HepG2 (cell line): ENCODE data around the gene DDO. TPM values are rescaled to one million over a fixed set of nuclear protein-coding genes. Genes with fewer than 3 reads are reported as not detected.

Source experiments
- ATAC-seq: fragments of 200-7000 bp; cut with Tn5 transposase; 3 replicates; pipeline ENCODE4 v1.9.1; 2020; ENCODE audit warnings: mild to moderate bottlenecking, moderate library complexity
- BruUV-seq: library from RNA; stranded (reverse); fragments of 400-500 nt; replicated peaks from 2 replicates; lab custom pipeline; 2021; lab: Mats Ljungman, UMichigan
- CTCF ChIA-PET: fragments of 300-600 bp; formaldehyde crosslinking; extraction: SDS; loops from one replicate; lab custom pipeline; 2021; ENCODE audit warnings: low total read pairs, inconsistent platforms, low intra/inter-chr PET ratio; lab: Yijun Ruan, JAX
- POLR2A ChIA-PET: fragments of 350-600 bp; sonication (Branson Sonifier 250); formaldehyde crosslinking; loops from one replicate; lab custom pipeline; 2020; ENCODE audit warnings: antibody characterized with exemption, inconsistent platforms; lab: Yijun Ruan, JAX
- DNase-seq: peaks from one replicate; pipeline ENCODE4 v3.0.0-alpha.2; 2015; ENCODE audit warnings: low spot score
- FAIRE-seq: peaks from 3 replicates; lab custom pipeline; 2011; peaks lifted over from hg19 to GRCh38; lab: Jason Lieb, UNC
- H2AFZ ChIP-seq: one replicate; pipeline ENCODE4 v1.6.1; 2011; ENCODE audit warnings: low read length, inconsistent platforms
- H3K27ac ChIP-seq: fragments of 300-600 bp; 3 replicates; pipeline ENCODE4 v1.8.0; 2011; ENCODE audit warnings: mixed run types, mild to moderate bottlenecking, mixed read lengths, low read length, inconsistent platforms; ENCODE audit not compliant: insufficient read depth; ENCODE audit errors: extremely low read length
- H3K27me3 ChIP-seq, 2 experiments: fragments of 200-600 bp in 1 of 2; 2 replicates in 1 of 2; 3 replicates in 1 of 2; pipeline versions ENCODE4 v1.6.0 to v1.8.0; 2011; ENCODE audit warnings: low read length in 2 of 2, mild to moderate bottlenecking in 2 of 2, moderate library complexity in 2 of 2, inconsistent platforms in 1 of 2; ENCODE audit not compliant: insufficient read depth in 2 of 2, control insufficient read depth in 1 of 2
- H3K36me3 ChIP-seq, 2 experiments: fragments of 200-600 bp in 1 of 2; replicated peaks in 1 of 2; 2 replicates in 1 of 2; 3 replicates in 1 of 2; pipeline versions ENCODE4 v1.5.1 to v1.8.0; 2011; ENCODE audit warnings: low read length in 2 of 2, inconsistent platforms in 1 of 2; ENCODE audit not compliant: insufficient read depth in 2 of 2, control insufficient read depth in 1 of 2
- H3K4me1 ChIP-seq: 2 replicates; pipeline ENCODE4 v1.5.1; 2012; ENCODE audit warnings: low read length, inconsistent platforms; ENCODE audit not compliant: insufficient read depth
- H3K4me2 ChIP-seq: 2 replicates; pipeline ENCODE4 v1.6.0; 2011; ENCODE audit warnings: low read depth, low read length, inconsistent platforms
- H3K4me3 ChIP-seq, 3 experiments: fragments of 200-600 bp in 1 of 3; sonication (generic), shearing (Covaris generic) in 1 of 3; replicated peaks in 1 of 3; 2 replicates each; pipeline ENCODE4 v1.5.1; 2011 to 2016; ENCODE audit warnings: low read length in 3 of 3, inconsistent platforms in 2 of 3, low read depth in 2 of 3, mild to moderate bottlenecking in 2 of 3, control low read depth in 1 of 3, mixed read lengths in 1 of 3; ENCODE audit not compliant: insufficient read depth in 1 of 3
- H3K79me2 ChIP-seq: one replicate; pipeline ENCODE4 v1.6.1; 2011; ENCODE audit warnings: low read length, inconsistent platforms; ENCODE audit not compliant: insufficient read depth
- H3K9ac ChIP-seq: 2 replicates; pipeline ENCODE4 v1.6.0; 2011; ENCODE audit warnings: mild to moderate bottlenecking, low read depth, low read length, inconsistent platforms; ENCODE audit not compliant: insufficient read depth
- H3K9me3 ChIP-seq: 2 replicates; pipeline ENCODE4 v1.5.1; 2012; ENCODE audit warnings: mild to moderate bottlenecking, low read length
- H4K20me1 ChIP-seq: 2 replicates; pipeline ENCODE4 v1.6.0; 2011; ENCODE audit warnings: inconsistent platforms, mild to moderate bottlenecking, low read length, moderate library complexity; ENCODE audit not compliant: insufficient read depth
- FOXJ3 ChIP-seq: sonication (generic); formaldehyde crosslinking; IDR thresholded peaks from 2 replicates; pipeline ENCODE4 v1.4.0; 2020; ENCODE audit warnings: missing genetic modification reagents, mild to moderate bottlenecking, borderline replicate concordance
- GATA4 ChIP-seq: sonication (generic); IDR thresholded peaks from 2 replicates; pipeline ENCODE4 v1.6.1; 2016; ENCODE audit warnings: antibody characterized with exemption, low read depth, borderline replicate concordance
- HNF4G ChIP-seq, 2 experiments: sonication (generic) in 1 of 2; formaldehyde crosslinking in 1 of 2; IDR thresholded peaks; 2 replicates each; pipeline versions ENCODE4 v1.4.0 to v1.6.1; 2011 to 2020; ENCODE audit warnings: borderline replicate concordance in 2 of 2, low read depth in 2 of 2, mild to moderate bottlenecking in 2 of 2, low read length in 1 of 2, missing genetic modification reagents in 1 of 2, moderate library complexity in 1 of 2
- IKZF1 ChIP-seq: fragments of 450-650 bp; IDR thresholded peaks from 2 replicates; pipeline ENCODE4 v1.7.1; 2016
- NKX3-1 ChIP-seq: sonication (generic); formaldehyde crosslinking; IDR thresholded peaks from 2 replicates; pipeline ENCODE4 v1.5.0; 2020; ENCODE audit warnings: missing genetic modification reagents
- NR0B2 ChIP-seq: sonication (generic); formaldehyde crosslinking; IDR thresholded peaks from 2 replicates; pipeline ENCODE4 v1.4.0; 2020; ENCODE audit warnings: mild to moderate bottlenecking, missing genetic modification reagents
- SNRNP70 ChIP-seq: fragments of 200-400 bp; formaldehyde crosslinking; IDR thresholded peaks from 2 replicates; pipeline ENCODE4 v1.6.1; 2017; ENCODE audit warnings: mild to moderate bottlenecking, low read depth, low read length, moderate library complexity
- SRSF1 ChIP-seq: fragments of 200-400 bp; formaldehyde crosslinking; optimal IDR thresholded peaks from 2 replicates; pipeline ENCODE3; 2017; ENCODE audit warnings: mild to moderate bottlenecking, low read depth, low read length, moderate library complexity
- ZBTB46 ChIP-seq: sonication (generic); formaldehyde crosslinking; IDR thresholded peaks from 2 replicates; pipeline ENCODE4 v1.4.0; 2020; ENCODE audit warnings: mild to moderate bottlenecking, missing genetic modification reagents, borderline replicate concordance
- ZNF10 ChIP-seq: sonication (generic); formaldehyde crosslinking; IDR thresholded peaks from 2 replicates; pipeline ENCODE4 v1.4.0; 2020; ENCODE audit warnings: mild to moderate bottlenecking, low read depth, missing genetic modification reagents, borderline replicate concordance
- ZNF160 ChIP-seq: sonication (generic); formaldehyde crosslinking; IDR thresholded peaks from 2 replicates; pipeline ENCODE4 v1.8.0; 2022; ENCODE audit warnings: mild to moderate bottlenecking, inconsistent platforms, missing genetic modification reagents
- ZNF260 ChIP-seq: sonication (generic); formaldehyde crosslinking; IDR thresholded peaks from 2 replicates; pipeline ENCODE4 v1.4.0; 2020; ENCODE audit warnings: missing genetic modification reagents, low read depth, mild to moderate bottlenecking, borderline replicate concordance
- ZNF276 ChIP-seq: sonication (generic); formaldehyde crosslinking; IDR thresholded peaks from 2 replicates; pipeline ENCODE4 v1.4.0; 2020; ENCODE audit warnings: mild to moderate bottlenecking, low read depth, missing genetic modification reagents
- ZNF331 ChIP-seq: sonication (generic); formaldehyde crosslinking; IDR thresholded peaks from 2 replicates; pipeline ENCODE4 v1.4.0; 2020; ENCODE audit warnings: missing genetic modification reagents
- ZNF629 ChIP-seq: sonication (generic); formaldehyde crosslinking; conservative IDR thresholded peaks from 2 replicates; pipeline ENCODE4 v1.5.0; 2020; ENCODE audit warnings: missing genetic modification reagents
- ZNF816 ChIP-seq: sonication (generic); formaldehyde crosslinking; IDR thresholded peaks from 2 replicates; pipeline ENCODE4 v1.8.0; 2022; ENCODE audit warnings: missing genetic modification reagents, mild to moderate bottlenecking, borderline replicate concordance
- WGBS: methylation state at CpG from one replicate; pipeline ENCODE4 v1.1.6; 2017; ENCODE audit warnings: low lambda C conversion rate; 5-methylcytosine and 5-hydroxymethylcytosine counted together
- in situ Hi-C: cut with HindIII; loops from 2 replicates; pipeline ENCODE4 v1.10.0; 2017; ENCODE audit warnings: low pct_unique_long_range_greater_than_20kb; ENCODE audit not compliant: extremely low pct_ligation_motif_present
- intact Hi-C: fragments of 100-400 bp; cut with micrococcal nuclease; formaldehyde crosslinking; loops from one replicate; pipeline ENCODE4 v1.10.0; 2022; ENCODE audit not compliant: unreplicated experiment
- polyA plus RNA-seq, 8 experiments: library from polyadenylated mRNA; depleted of rRNA in 3 of 8; stranded (reverse) in 7 of 8; unstranded in 1 of 8; fragments of >200 nt; fragmentation: Illumina TruSeq in 4 of 8; extraction: Trizol in 4 of 8; gene quantifications; 2 replicates each; pipeline versions ENCODE4 v1.2.1 to v1.2.3, GENCODE V29; 2011 to 2016; ENCODE audit warnings: low read depth in 4 of 8, missing spikeins in 1 of 8, mixed read lengths in 1 of 8; ENCODE audit not compliant: insufficient read depth in 1 of 8
- total RNA-seq, 5 experiments: library from RNA; depleted of rRNA; stranded (reverse); fragments of >200 nt; fragmentation: Illumina TruSeq; extraction: Trizol; gene quantifications; 2 replicates each; pipeline ENCODE4 v1.2.3, GENCODE V29; 2016; ENCODE audit warnings: low read depth in 1 of 5
- TF ChIP-seq, protein P1 (sequence below): sonication (generic); formaldehyde crosslinking; IDR thresholded peaks from 2 replicates; pipeline ENCODE4 v1.5.0; 2020; ENCODE audit warnings: mild to moderate bottlenecking, missing genetic modification reagents
- TF ChIP-seq, protein P2 (sequence below): sonication (generic); formaldehyde crosslinking; IDR thresholded peaks from 2 replicates; pipeline ENCODE4 v1.4.0; 2020; ENCODE audit warnings: missing genetic modification reagents

DDO gene
- total and polyA plus RNA-seq, 2 of the 13 experiments (the other 11 are each of a cell fraction or from before 2014, with no cell fraction given), result 6.1 to 10.3 TPM

GRCh38 chr6:110392727-110393126, 22.6 kb downstream of the DDO start:
- no peak overlapping the region for H3K4me2 ChIP-seq
- DNase-seq (no peak), FAIRE-seq (no peak), ATAC-seq (peak; percentile 61)
- 83% methylated on average over 3 of the region's 9 CpGs for WGBS
- no peak overlapping the region for H3K9ac ChIP-seq
- no peaks in the 10 kb centered on the region for H4K20me1 ChIP-seq
- H3K27me3 ChIP-seq, result no peaks in the 10 kb centered on the region
- no peak overlapping the region for H3K4me3 ChIP-seq
- BruUV-seq, result no TSS peak
- H3K4me1 ChIP-seq, result peaks cover 20% of the 10 kb centered on the region
- no peaks in the 10 kb centered on the region for H3K9me3 ChIP-seq
- no peaks in the 10 kb centered on the region for H3K36me3 ChIP-seq
- ChIA-PET CTCF (no interaction called here), POLR2A (no interaction called here)
- in situ Hi-C loops (loop anchor here (10.0 to 25.0 kb wide), 4 partner anchors 218 to 855 kb away; partner anchors contain the start of gene WASF1), intact Hi-C loops (no loop called here)
- no peak overlapping the region for H2AFZ ChIP-seq
- H3K79me2 ChIP-seq, result no peaks in the 10 kb centered on the region
- no peak overlapping the region for H3K27ac ChIP-seq
- no peak for TF ChIP-seq NR0B2
- TF ChIP-seq ZNF276 (CRISPR knock-in tag), result no peak
- no peak for TF ChIP-seq NKX3-1 (CRISPR knock-in tag)
- no peak for TF ChIP-seq ZNF260 (CRISPR knock-in tag)
- TF ChIP-seq IKZF1, result no peak
- no peak for TF ChIP-seq HNF4G (IDR thresholded peaks at IDR 0.05; ENCODE audit: borderline replicate concordance, low read depth, low read length)
- TF ChIP-seq HNF4G (CRISPR knock-in tag; IDR thresholded peaks at IDR 0.05; ENCODE audit: borderline replicate concordance, low read depth), result no peak
- TF ChIP-seq ZNF331, result no peak
- TF ChIP-seq ZNF816, result no peak
- no peak for TF ChIP-seq SRSF1
- TF ChIP-seq, protein P1, sequence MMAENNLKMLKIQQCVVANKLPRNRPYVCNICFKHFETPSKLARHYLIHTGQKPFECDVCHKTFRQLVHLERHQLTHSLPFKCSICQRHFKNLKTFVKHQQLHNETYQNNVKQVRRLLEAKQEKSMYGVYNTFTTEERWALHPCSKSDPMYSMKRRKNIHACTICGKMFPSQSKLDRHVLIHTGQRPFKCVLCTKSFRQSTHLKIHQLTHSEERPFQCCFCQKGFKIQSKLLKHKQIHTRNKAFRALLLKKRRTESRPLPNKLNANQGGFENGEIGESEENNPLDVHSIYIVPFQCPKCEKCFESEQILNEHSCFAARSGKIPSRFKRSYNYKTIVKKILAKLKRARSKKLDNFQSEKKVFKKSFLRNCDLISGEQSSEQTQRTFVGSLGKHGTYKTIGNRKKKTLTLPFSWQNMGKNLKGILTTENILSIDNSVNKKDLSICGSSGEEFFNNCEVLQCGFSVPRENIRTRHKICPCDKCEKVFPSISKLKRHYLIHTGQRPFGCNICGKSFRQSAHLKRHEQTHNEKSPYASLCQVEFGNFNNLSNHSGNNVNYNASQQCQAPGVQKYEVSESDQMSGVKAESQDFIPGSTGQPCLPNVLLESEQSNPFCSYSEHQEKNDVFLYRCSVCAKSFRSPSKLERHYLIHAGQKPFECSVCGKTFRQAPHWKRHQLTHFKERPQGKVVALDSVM (CRISPR knock-in tag), result no peak
- no peak for TF ChIP-seq ZNF629 (CRISPR knock-in tag)
- TF ChIP-seq ZNF10 (CRISPR knock-in tag), result no peak
- TF ChIP-seq, protein P2, sequence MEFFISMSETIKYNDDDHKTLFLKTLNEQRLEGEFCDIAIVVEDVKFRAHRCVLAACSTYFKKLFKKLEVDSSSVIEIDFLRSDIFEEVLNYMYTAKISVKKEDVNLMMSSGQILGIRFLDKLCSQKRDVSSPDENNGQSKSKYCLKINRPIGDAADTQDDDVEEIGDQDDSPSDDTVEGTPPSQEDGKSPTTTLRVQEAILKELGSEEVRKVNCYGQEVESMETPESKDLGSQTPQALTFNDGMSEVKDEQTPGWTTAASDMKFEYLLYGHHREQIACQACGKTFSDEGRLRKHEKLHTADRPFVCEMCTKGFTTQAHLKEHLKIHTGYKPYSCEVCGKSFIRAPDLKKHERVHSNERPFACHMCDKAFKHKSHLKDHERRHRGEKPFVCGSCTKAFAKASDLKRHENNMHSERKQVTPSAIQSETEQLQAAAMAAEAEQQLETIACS (CRISPR knock-in tag), result no peak
- no peak for TF ChIP-seq SNRNP70
- TF ChIP-seq FOXJ3, result no peak
- TF ChIP-seq ZBTB46 (CRISPR knock-in tag), result no peak
- no peak for TF ChIP-seq ZNF160 (CRISPR knock-in tag)
- no peak for TF ChIP-seq GATA4
